NB4 (cell line): ENCODE results near the gene VSIG10L.

Experiments
- DNase-seq: peaks from one replicate; pipeline ENCODE4 v3.0.0; 2010; ENCODE audit warnings: low read depth
- H3K4me3 ChIP-seq: one replicate; pipeline ENCODE4 v1.5.1; 2011; ENCODE audit warnings: mild to moderate bottlenecking, low read depth, low read length, moderate library complexity
- MAX ChIP-seq: IDR thresholded peaks from 2 replicates; pipeline ENCODE4 v1.6.1; 2011; ENCODE audit warnings: low read depth, low read length
- MYC ChIP-seq: IDR thresholded peaks from 2 replicates; pipeline ENCODE4 v1.6.1; 2011; ENCODE audit warnings: low read depth, low read length
- POLR2A ChIP-seq: IDR thresholded peaks from 2 replicates; pipeline ENCODE4 v1.6.1; 2011; ENCODE audit warnings: mild to moderate bottlenecking; ENCODE audit not compliant: insufficient read length; ENCODE audit errors: extremely low read depth
- TF ChIP-seq, protein P1 (sequence below): IDR thresholded peaks from one replicate; pipeline ENCODE4 v1.5.1; 2012; ENCODE audit warnings: low read depth, low read length

The VSIG10L gene

GRCh38 chr19:51371186-51371690 lies 29.3 kb upstream of the VSIG10L start:
- no peak for DNase-seq
- peak overlapping the region; percentile 59 for H3K4me3 ChIP-seq
- TF ChIP-seq MYC, result no peak
- no peak for TF ChIP-seq MAX
- TF ChIP-seq, protein P1, sequence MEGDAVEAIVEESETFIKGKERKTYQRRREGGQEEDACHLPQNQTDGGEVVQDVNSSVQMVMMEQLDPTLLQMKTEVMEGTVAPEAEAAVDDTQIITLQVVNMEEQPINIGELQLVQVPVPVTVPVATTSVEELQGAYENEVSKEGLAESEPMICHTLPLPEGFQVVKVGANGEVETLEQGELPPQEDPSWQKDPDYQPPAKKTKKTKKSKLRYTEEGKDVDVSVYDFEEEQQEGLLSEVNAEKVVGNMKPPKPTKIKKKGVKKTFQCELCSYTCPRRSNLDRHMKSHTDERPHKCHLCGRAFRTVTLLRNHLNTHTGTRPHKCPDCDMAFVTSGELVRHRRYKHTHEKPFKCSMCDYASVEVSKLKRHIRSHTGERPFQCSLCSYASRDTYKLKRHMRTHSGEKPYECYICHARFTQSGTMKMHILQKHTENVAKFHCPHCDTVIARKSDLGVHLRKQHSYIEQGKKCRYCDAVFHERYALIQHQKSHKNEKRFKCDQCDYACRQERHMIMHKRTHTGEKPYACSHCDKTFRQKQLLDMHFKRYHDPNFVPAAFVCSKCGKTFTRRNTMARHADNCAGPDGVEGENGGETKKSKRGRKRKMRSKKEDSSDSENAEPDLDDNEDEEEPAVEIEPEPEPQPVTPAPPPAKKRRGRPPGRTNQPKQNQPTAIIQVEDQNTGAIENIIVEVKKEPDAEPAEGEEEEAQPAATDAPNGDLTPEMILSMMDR, result no peak
- no peak for TF ChIP-seq POLR2A

DNA sequence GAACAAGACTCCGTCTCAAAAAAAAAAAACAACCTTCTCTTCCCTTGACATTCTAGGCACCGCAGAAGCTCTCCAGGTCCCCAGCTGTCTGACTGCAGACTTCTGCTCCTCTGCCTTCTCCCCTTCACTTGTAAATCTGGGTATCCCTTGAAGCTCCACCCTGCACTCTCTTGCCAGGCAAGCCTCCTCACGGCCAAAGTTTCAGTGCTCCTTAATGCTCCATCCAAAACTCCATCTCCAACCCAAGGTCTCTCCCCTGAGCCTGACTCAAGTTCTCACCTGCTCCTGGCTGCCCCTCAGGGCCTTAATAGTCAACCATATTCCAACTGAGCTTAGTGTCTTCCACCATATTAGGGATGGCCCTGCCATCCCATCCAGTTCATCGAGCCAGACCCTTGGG lies 28.3 kb upstream of the VSIG10L start:
- TF ChIP-seq MAX (no peak), POLR2A (no peak), MYC (no peak)
- TF ChIP-seq, protein P1, result no peak
- no peak for DNase-seq
- no peak overlapping the region for H3K4me3 ChIP-seq

- peak; percentile 86 for DNase-seq
- TF ChIP-seq, protein P1, result no peak
- TF ChIP-seq MYC, result peak; percentile 23
- peak; percentile 21; the same call in 1 of the 2 replicates for TF ChIP-seq MAX
- H3K4me3 ChIP-seq, result peak within 1 kb of the TSS; percentile 57
Measured at GRCh38 chr19:51368366-51369282, 26.7 kb upstream of the VSIG10L start, which contains the start of gene CLDND2. Gene CLDND2, minus strand, starts transcription at chr19:51369003. Its CDS starts 426 bp downstream, at chr19:51368577.

DNA sequence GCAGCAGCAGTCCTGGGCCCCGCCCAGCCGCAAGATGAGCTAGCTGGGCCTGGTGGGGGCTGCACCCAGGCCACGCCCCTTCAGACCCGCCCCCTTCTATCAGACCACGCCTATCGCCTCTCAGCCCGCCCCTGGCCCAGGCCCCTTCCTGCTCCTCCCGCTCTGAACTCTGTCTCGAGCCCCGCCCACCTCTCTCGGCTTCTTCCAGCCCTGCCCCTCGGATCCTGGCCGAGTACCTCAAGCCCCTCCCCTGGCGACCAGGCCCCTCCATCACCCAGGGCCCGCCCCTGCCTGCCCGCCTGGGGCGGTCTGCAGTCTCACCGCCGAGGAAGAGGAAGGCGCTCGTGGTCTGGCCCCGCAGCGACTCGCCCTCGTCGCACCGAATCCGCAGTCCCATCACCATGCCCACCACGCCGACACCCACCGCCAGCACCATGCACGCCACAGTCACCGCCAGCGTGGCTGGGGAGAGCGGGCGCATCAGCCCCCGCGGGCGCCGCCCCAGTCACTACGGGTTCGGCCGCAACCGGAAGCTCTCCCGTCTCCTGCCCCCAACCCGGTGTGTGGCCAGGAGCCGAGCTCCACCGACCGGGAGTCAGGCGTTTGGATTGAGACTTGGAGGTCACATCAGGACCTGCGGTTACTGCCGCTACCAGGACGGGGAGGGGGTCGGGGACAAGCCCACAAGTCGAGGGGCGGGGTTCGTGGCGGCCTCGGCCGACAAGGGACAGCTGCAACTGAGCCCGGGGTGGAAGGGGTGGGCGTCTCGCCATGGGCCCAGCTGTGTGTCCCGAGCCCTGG lies 25.8 kb upstream of the VSIG10L start:
- TF ChIP-seq MAX (peak; percentile 67), MYC (peak; percentile 78), POLR2A (peak; percentile 63)
- TF ChIP-seq, protein P1, result no peak
- H3K4me3 ChIP-seq, result peak overlapping the region; percentile 87
- peak; percentile 99 for DNase-seq

DNA sequence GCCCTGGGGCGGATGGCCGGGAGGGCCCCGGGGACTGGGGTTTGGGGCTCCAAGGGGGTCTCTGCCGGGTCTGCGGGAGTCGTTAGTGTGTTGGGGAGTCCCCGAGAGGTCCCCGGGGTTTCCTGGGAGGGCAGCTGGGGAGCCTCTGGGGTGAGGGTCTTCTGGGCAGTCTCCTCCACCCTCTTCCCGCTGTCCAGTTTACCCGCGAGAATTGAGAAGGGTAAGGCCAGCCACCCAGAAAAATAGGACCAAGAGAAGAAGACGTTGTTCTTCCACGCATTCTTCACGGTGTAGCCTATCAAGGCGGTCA lies 25.3 kb upstream of the VSIG10L start:
- peak; percentile 58 for DNase-seq
- TF ChIP-seq, protein P1, result no peak
- peak; percentile 79 for TF ChIP-seq POLR2A
- peak overlapping the region; percentile 87 for H3K4me3 ChIP-seq
